ENCODE data around the gene RPS18. TPM values are rescaled to one million over a fixed set of nuclear protein-coding genes. Genes with fewer than 3 reads are reported as not detected.
"Not testable (repeated sequence)": the region's sequence is repeated elsewhere in the genome, so short reads cannot be mapped to it uniquely, and the experiment has no call there.

RPS18 gene
- 3,778 TPM for total RNA-seq

DNA sequence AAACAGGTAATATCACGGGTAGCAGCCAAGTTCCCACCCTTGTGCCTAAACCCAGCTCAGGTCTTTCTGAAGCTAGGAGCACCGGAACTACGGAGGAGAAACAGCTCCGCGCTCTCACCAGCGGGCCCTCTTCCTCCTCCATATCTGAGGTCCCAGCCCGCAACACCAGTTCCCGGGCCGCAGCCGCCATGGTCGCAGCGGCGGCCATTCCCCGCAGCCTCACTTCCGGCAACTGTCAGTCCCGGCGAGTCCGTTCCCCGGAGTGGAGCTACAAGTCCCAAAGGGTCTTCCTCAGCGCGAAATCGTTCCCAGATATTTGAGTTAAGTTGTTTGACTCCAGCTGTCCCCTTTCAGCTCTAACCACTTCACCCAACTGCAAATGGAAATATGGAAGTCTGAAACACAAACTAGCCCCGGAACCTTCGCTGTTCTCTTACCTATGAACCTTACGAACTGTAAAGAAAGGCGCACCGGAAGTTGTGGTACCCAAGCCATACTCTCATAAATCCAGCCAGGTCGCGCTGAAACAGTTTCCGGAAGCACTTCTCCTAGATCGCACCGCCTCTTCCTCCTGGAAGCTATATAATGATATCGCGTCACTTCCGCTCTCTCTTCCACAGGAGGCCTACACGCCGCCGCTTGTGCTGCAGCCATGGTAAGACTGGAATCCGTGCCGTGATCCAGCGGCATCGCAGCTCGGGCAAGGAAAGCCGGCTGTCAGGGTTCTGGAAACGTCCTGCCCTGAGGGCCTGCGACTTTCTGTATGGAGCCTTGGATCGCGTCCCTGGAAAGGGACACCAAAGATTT lies at the start of gene RPS18, which contains the start of gene VPS52:
RPS18 (plus strand) TSS at position 608 of the 807 bp plus-strand sequence; CDS start at position 653, 45 bp downstream.
VPS52 (minus strand) TSS at position 409 of the 807 bp plus-strand sequence; CDS start at position 208, 201 bp downstream.
- DNase-seq: peak; percentile 87

DNA sequence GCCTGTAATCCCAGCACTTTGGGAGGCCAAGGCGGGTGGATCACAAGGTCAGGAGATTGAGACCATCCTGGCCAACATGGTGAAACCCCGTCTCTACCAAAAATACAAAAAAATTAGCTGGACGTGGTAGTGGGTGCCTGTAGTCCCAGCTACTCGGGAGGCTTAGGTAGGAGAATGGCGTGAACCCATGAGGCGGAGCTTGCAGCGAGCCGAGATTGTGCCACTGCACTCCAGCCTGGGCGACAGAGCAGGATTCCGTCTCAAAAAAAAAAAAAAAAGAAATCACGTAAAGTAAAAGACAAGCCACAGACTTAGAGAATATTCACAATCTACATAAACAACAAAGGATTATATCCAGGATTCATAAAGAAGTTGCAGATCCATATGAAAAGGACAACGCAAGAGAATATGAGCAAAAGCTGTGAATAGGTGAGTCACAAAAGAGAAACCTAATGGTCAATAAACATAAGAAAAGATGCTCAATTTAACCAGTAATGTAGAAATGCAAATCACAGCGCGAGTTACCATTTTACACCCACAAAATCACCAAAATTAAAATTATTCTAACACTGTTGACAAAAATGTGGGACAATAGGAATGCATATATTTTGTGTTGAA lies 45.3 kb upstream of the RPS18 start:
- not testable (repeated sequence) for DNase-seq

DNA sequence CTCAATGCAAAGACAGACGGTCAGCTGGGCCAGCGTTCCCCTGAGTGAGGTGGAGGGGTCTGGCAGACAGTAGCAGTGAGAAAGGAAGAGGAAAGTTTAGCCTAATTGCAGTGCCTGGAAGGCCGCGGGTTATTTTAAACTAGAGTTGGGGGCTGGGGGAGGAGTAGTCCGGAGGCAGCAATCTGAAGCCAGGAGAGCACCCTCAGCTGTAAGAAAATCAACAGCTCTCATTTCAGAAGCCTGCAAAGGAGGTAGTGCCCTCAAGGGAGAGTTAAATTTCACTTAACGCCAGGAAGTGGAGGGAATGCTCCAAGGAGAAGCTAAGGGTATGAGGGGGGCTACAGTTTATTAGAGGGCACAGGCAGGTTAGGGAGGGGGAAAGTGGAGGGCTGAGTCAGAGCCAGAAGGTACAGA lies 36.6 kb upstream of the RPS18 start:
- DNase-seq: no peak

DNA sequence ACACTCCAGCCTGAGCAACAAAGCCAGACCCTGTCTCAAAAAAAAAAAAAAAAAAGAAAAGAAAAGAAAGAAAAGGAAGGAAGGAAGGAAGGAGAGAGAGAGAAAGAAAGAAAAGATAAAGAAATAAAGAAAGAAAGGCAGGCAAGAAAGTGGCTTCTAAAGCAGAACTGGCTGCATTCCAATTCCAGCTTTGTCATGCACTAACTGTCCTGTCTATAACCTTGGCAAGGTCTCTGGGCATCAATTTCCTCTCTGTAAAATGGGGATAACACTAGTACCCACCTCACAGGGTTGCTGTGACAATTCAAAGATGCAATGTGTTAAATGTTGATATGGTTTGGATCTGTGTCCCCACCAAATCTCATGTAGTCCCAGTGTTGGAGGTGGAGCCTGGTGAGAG lies 35.5 kb upstream of the RPS18 start:
- DNase-seq: no peak

DNA sequence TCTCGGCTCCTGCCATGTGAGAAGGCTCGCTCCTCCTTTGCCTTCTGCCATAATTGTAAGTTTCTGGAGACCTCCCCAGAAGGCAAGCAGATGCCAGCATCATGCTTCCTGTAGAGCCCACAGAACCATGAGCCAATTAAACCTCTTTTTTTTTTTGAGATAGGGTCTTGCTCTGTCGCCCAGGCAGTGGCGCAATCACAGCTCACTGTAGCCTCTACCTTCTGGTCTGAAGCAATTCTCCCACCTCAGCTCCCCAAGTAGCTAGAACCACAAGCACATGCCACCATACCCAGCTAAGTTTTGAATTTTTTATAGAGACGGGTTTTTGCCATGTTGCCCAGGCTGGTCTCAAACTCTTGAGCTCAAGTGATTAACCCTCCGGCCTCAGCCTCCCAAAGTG lies 35.0 kb upstream of the RPS18 start:
- no peak for DNase-seq

DNA sequence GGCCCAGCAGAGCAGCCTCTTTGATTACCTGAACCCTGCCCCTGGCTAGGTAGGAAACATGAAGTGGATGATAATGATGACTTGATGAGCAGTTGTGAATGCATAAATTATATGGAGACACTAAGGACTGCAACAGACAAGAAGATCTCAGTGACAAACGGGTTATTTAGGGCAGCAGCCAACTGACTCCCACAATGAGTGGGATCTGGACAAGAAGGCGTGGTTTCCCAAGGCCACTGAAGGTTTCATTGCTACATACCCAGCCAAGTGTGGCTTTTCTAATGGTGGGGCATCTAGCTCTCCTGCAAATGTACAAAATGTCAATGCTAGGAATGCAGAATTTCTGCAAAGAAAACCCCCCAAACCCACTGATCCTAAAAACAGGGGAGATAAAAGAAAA lies 34.1 kb upstream of the RPS18 start:
- no peak for DNase-seq

DNA sequence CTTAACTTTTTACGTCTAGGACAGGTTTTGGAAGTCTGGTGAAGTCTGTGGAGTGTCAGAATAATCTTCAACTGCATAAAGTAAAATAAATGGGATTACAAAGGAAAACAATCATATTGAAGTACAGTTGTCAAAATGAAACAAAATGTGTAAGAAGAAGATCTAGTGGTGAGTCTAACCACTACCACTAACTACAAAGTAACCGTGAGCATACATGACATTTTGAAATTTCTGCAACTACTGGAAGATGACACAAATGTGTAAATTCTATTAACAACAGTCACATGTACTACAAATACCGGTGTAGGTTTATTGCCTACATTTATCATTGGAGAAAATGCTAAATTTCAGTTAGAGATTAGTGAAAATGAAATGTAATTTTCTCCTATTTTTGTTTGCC lies 29.9 kb upstream of the RPS18 start:
- DNase-seq: no peak

DNA sequence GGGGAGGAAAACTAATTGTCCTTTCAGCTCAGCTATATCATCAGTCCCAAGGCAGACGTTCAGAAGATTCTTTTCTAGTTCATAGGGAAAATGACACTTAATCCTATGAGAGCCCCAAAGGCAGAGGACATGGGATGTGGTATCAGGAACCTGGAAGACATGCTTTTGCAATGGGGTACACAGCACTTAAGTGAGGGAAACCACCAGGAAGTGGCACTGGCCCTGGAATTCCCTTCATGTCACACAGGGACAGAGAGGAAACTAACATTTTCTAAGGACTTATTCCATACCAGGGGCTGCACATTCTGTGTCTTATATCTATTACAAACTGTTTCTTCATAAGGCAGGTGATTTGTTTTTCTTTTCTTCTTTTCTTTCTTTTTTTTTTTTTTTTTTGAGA lies 28.4 kb upstream of the RPS18 start:
- DNase-seq: no peak

DNA sequence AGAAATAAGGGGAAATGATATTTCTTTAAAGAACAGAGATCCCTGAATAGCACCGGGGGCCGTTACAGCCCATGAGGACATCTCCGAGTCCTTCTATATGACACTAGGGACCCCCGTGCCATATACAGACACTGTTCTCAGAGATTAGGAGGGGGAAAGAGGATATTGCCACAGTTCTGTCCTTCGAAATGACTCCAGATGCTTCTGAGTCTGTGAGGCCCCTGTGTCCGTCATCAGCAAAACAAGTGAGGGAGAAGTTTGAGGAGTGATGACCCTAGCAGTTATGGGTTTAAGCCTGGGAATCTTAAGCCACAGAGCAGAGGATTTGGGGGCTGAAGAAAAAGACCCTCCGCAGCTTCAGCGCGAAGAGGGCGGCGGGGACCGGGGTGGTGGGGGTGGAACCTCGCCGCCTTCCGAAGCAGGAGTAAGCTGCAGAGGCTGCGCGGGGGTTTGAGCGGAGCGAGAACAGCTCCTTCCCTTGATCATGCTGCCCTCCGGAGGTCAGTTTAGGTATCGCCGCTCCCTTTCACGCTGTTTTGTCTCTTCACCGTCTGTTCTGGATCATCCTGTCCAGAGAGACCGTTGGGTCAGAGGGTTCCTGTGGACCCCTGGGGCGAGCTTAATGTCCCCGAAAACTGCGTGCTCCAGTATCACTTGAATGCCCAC lies 23.8 kb upstream of the RPS18 start:
- peak; percentile 70 for DNase-seq

DNA sequence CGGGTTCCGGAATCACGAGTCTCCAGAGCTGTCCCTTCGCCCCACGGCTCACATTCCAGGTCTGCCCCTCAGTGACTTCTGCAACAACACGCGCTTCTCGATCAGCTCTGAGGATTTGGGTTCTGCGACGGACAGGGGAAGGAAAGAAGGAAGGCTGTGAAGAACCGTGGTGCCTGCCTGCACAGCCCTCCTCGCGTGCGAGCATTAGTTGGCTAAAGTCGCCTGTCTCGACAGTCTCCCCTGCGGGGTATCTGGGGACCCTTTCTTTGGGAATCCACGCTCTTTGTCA lies 23.3 kb upstream of the RPS18 start:
- no peak for DNase-seq

DNA sequence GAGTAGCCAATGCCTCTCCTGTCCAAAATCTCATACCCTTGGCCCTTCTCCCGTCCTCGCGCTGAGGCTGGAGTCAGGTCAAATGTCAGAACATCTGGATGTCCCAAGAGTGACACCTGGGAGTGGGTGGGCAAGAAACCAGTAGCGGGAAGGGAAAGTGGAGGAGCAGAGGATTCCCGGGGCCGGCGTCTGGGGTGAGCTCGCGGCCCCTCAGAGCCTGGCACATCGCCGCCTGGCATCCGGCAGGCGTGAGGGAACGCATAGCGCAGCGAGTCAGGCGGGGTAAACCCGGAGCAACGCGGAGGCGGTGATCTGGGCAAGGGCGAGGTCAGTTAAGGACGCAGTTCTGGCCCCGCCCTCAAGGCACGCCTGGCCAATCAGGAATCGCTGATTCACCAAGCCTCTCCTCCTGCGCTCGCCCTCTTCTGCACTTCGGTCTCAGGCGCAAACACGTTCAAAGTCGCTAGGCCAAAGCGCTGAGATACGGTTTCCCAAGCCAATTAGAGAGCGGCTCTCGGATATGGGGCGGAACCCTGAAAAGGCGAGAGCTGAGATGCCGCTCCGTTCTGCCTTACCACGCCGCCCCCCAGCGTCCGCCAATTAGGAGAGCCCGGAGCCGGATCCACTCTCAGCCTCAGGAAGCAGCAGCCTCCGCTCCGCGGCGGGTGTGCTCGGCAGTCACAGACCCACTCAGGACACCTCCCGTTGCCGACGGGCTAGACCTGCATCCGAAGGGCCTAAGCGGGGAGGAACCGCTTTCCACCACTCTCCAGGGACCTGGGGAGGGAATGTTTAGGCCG lies 22.7 kb upstream of the RPS18 start:
- peak; percentile 98 for DNase-seq

DNA sequence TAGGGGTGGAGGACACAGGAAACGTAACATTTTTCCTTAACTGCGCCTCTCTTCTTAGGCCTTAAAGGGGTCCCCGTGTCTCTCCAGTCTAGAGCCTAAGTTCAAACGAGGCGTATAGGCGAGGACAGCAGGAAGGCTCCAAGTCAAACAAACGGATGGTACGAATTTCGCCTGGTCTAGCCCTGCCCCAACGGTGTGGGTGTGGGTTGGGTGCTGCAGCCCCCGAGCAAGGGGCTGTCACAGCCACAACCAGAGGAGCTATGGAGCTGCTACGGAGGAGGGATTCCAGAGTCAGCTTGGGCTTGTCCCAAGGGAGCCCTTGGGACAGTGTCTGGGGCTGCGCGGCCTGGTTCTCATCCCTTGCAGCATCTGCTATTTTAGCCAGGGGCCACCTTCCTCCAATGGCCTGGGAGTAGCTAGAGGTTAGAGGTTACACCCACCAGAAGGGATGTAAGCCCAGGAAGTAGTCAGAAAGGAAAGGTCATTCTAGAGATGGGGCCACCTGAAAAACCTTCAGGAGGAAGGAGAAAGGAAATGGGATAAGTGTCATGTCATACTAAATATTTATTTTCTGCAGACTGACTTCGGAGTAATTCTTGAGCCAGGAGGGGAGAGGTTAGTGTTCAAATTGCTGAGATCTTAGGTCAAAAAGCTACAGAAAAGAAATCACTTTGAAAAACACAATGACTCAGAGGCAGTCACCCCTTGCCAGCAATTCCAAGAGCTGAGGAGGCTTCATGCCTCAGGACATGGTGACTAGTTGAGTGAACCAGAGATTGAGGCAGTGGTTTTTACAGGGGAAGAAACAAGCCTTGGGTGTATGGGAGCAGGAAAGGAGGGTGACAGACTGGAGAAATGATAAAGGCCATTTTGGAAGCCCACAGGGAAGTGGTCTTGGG lies 21.9 kb upstream of the RPS18 start:
- no peak for DNase-seq

DNA sequence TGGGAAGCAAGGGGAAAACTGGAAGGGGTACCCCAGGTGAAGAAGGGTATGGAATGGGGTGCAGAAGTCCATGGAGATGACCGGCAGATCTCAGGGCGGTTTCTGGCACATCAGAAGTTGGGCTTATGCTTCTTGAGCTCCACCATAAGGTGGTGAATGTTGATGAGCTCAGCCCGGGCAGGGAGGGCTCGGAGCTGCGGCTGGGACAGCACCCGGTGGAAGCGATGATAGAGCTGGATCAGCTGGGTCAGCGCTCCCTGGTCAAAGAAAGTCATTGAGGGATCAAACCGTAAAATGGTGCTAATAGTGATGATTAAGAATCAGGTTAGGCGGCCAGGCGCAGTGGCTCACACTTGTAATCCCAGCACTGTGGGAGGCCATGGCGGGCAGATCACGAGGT lies 21.1 kb upstream of the RPS18 start:
- no peak for DNase-seq

DNA sequence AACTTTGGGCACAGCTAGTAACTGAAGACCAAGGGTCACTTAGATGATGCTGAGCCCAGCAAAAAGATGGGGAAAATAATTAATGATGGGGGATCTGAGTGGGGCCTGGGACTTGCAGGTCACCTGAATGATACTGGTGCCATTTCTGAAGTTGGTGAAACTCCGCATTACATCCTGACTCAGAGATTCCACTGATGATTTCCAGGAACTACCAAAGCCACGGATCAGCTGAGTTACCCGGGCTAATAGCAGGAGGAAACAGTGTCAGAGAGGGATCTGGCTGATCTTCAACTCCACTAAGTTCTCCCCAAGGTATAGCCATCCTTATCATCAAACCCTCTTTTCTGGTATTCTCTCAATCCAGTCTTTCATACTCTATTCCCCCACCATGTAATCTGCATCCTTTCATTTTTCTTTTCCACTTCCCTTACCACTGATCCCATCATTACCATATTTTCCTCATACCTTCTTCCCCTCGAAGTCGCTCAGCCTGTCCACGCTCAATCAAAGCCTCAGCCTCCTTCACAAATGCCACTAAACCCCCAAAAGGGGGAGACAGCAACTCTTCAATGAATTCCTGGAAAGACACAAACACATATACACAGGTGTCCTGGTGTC lies 20.4 kb upstream of the RPS18 start:
- DNase-seq: no peak

DNA sequence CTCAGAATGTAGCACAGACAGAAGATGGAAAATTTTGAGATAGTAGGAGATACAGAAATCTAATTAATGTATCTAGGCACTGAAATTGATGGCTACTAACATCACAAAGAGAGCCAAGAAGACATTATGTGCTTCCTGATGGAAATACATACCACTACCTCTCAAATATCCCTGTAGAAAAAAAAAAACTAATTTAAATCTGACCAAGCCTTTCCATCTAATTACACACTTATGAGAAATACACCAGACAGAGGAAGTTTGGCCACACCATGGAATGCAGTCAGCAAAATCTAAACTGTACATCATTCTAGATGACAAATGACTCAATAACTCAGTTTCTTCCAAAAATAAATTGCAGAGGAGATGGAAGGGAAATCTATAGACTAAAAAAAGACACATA lies 19.1 kb upstream of the RPS18 start:
- no peak for DNase-seq

DNA sequence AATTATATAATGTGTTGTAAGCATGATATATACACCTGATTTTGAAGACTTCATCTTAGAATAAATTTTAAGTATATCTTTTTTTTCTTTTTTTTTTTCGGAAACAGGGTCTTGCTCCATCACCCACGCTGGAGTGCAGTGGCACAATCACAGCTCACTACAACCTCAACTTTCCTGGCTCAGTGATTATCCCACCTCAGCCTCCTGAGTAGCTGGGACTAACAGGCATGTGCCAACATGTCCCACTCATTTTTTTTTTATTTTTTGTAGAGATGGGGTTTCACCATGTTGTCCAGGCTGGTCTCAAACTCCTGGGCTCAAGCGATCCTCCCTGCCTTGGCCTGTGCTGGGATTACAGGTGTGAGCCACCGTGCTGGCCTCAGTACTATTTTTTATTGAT lies 17.3 kb upstream of the RPS18 start:
- no peak for DNase-seq

DNA sequence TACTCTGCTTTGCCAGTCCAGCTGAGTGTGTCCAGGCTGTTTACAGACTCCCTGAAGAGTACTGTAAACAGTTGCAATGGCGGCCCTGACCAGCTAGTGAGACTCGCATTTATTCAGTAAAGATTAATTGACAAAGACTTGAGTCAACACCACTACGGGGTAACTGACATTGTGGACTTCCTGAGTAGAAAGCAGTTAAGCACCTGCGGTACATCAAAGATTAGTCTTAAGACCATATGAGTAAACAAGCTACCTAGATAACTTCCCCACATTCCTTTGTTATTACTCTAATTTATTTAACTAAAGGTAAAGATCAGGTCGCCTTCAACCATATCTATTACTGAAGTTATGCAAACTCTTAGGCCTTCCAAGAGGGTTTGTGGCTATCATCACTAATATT lies 12.8 kb upstream of the RPS18 start:
- no peak for DNase-seq

DNA sequence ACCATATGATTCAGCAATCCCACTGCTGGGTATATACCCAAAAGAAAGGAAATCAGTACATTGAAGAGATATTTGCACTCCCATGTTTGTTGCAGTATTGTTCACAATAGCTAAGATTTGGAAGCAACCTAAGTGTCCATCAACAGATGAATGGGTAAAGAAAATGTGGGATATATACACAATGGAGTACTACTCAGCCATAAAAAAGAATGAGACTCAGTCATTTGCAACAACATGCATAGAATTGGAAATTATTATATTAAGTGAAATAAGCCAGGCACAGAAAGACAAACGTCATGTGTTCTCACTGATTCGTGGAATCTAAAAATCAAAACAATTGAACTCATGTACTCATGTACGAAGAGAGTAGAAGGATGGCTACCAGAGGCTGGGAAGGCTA lies 9.4 kb upstream of the RPS18 start:
- DNase-seq: not testable (repeated sequence)

DNA sequence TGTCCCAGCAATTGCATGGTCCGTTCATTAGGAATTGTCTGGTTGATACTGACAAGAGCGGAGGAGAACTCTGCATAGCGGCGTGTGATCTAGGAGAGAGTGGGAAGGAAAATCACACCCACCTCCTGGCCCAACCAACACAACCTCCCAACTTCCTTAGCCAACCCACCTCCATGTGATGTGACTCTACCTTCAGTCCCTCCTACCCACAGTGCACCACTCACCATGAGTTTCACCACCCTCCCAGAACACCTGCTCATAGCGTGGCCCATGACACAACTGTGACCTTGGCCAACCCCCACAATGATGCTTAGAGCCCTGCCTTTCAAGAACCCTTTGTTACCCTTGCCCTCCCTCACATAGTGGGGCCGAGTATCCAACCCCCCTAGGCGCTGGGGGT lies 7.9 kb upstream of the RPS18 start:
- DNase-seq: no peak

DNA sequence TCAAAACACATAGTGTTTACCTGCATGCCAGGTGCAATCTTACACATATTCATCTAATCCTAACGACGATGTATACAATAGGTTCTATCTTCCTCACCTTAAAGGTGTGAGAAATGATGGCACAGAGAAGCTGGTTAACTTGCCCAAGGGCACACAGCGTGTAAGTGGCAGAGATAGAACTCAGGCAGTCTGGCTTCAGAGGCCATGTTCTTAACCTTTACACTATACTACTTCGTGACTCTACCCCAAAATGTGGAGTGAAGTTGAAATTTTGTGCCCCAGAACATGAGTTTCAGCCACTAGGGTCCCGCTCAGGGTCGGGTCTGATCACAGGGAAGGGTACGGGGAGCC lies 783 bp upstream of the RPS18 start:
- DNase-seq: no peak

Measured in occipital lobe (tissue), 2 donors.